ENCODE results near the gene DTNBP1.
A peak's percentile ranks its signal among the peaks of the same experiment; 100 is the strongest.

DTNBP1 gene

GRCh38 chr6:15616261-15616660 is 46.6 kb downstream of the DTNBP1 start:
- H3K27ac ChIP-seq (ENCODE audit: low read depth, low read length), result no peak overlapping the region
- no peak overlapping the region for H3K9ac ChIP-seq (ENCODE audit: low read length in 5 of 5)
- H3K4me3 ChIP-seq (ENCODE audit: low read depth in 1 of 5, low read length in 5 of 5), result no peak overlapping the region

GRCh38 chr6:15615802-15616201 is 47.0 kb downstream of the DTNBP1 start:
- Histone ChIP-seq H3K27ac (ENCODE audit: low read depth, low read length) (no peak overlapping the region), H3K4me3 (ENCODE audit: low read depth in 1 of 5, low read length in 5 of 5) (no peak overlapping the region), H3K9me3 (ENCODE audit: control insufficient read depth in 5 of 5, low read length in 5 of 5) (no peaks in the 10 kb centered on the region), H3K27me3 (ENCODE audit: control insufficient read depth in 5 of 5, insufficient read depth in 4 of 5, low read length in 5 of 5) (no peaks in the 10 kb centered on the region), H3K36me3 (ENCODE audit: control insufficient read depth in 5 of 5, insufficient read depth in 5 of 5, low read length in 5 of 5) (peaks cover 0 to 11% (median 4%) of the 10 kb centered on the region in 5 donors), H3K4me1 (ENCODE audit: control insufficient read depth in 5 of 5, insufficient read depth in 5 of 5, low read length in 5 of 5) (no peaks in the 10 kb centered on the region), H3K9ac (ENCODE audit: low read length in 5 of 5) (no peak overlapping the region)

More at GRCh38 chr6:15616261-15616660, 46.6 kb downstream of the DTNBP1 start:
- peaks cover 0 to 2% (median 0%) of the 10 kb centered on the region in 5 donors for H3K4me1 ChIP-seq (ENCODE audit: control insufficient read depth in 5 of 5, insufficient read depth in 5 of 5, low read length in 5 of 5)
- H3K27me3 ChIP-seq (ENCODE audit: control insufficient read depth in 5 of 5, insufficient read depth in 4 of 5, low read length in 5 of 5), result no peaks in the 10 kb centered on the region
- peaks cover 0 to 9% (median 4%) of the 10 kb centered on the region in 5 donors for H3K36me3 ChIP-seq (ENCODE audit: control insufficient read depth in 5 of 5, insufficient read depth in 5 of 5, low read length in 5 of 5)
- no peaks in the 10 kb centered on the region for H3K9me3 ChIP-seq (ENCODE audit: control insufficient read depth in 5 of 5, low read length in 5 of 5)

- Histone ChIP-seq H3K27me3 (ENCODE audit: control insufficient read depth in 5 of 5, insufficient read depth in 4 of 5, low read length in 5 of 5) (no peaks in the 10 kb centered on the region), H3K4me3 (ENCODE audit: low read depth in 1 of 5, low read length in 5 of 5) (no peak overlapping the region), H3K27ac (ENCODE audit: low read depth, low read length) (no peak overlapping the region), H3K4me1 (ENCODE audit: control insufficient read depth in 5 of 5, insufficient read depth in 5 of 5, low read length in 5 of 5) (no peaks in the 10 kb centered on the region), H3K9me3 (ENCODE audit: control insufficient read depth in 5 of 5, low read length in 5 of 5) (no peaks in the 10 kb centered on the region), H3K9ac (ENCODE audit: low read length in 5 of 5) (no peak overlapping the region), H3K36me3 (ENCODE audit: control insufficient read depth in 5 of 5, insufficient read depth in 5 of 5, low read length in 5 of 5) (peaks cover 0 to 19% (median 7%) of the 10 kb centered on the region in 5 donors)
These were observed 48.6 kb downstream of the DTNBP1 start for GRCh38 chr6:15614277-15614676.

GRCh38 chr6:15608396-15608795 is 54.4 kb downstream of the DTNBP1 start:
- no peaks in the 10 kb centered on the region for H3K9me3 ChIP-seq (ENCODE audit: control insufficient read depth in 5 of 5, low read length in 5 of 5)
- H3K4me1 ChIP-seq (ENCODE audit: control insufficient read depth in 5 of 5, insufficient read depth in 5 of 5, low read length in 5 of 5), result peaks cover 0 to 8% (median 0%) of the 10 kb centered on the region in 5 donors
- H3K27ac ChIP-seq (ENCODE audit: low read depth, low read length), result peak overlapping the region; percentile 32
- no peak overlapping the region for H3K4me3 ChIP-seq (ENCODE audit: low read depth in 1 of 5, low read length in 5 of 5)
- H3K9ac ChIP-seq (ENCODE audit: low read length in 5 of 5), result no peak overlapping the region
- no peaks in the 10 kb centered on the region for H3K27me3 ChIP-seq (ENCODE audit: control insufficient read depth in 5 of 5, insufficient read depth in 4 of 5, low read length in 5 of 5)
- peaks cover 0 to 10% (median 3%) of the 10 kb centered on the region in 5 donors for H3K36me3 ChIP-seq (ENCODE audit: control insufficient read depth in 5 of 5, insufficient read depth in 5 of 5, low read length in 5 of 5)

GRCh38 chr6:15607603-15608002 is 55.2 kb downstream of the DTNBP1 start:
- no peaks in the 10 kb centered on the region for H3K9me3 ChIP-seq (ENCODE audit: control insufficient read depth in 5 of 5, low read length in 5 of 5)
- H3K9ac ChIP-seq (ENCODE audit: low read length in 5 of 5), result no peak overlapping the region
- no peak overlapping the region for H3K27ac ChIP-seq (ENCODE audit: low read depth, low read length)
- no peaks in the 10 kb centered on the region for H3K27me3 ChIP-seq (ENCODE audit: control insufficient read depth in 5 of 5, insufficient read depth in 4 of 5, low read length in 5 of 5)
- H3K36me3 ChIP-seq (ENCODE audit: control insufficient read depth in 5 of 5, insufficient read depth in 5 of 5, low read length in 5 of 5), result peaks cover 0 to 10% (median 3%) of the 10 kb centered on the region in 5 donors
- peaks cover 0 to 8% (median 0%) of the 10 kb centered on the region in 5 donors for H3K4me1 ChIP-seq (ENCODE audit: control insufficient read depth in 5 of 5, insufficient read depth in 5 of 5, low read length in 5 of 5)
- no peak overlapping the region for H3K4me3 ChIP-seq (ENCODE audit: low read depth in 1 of 5, low read length in 5 of 5)

- Histone ChIP-seq H3K27ac (ENCODE audit: low read depth, low read length) (no peak overlapping the region), H3K4me3 (ENCODE audit: low read depth in 1 of 5, low read length in 5 of 5) (no peak overlapping the region), H3K9ac (ENCODE audit: low read length in 5 of 5) (no peak overlapping the region), H3K4me1 (ENCODE audit: control insufficient read depth in 5 of 5, insufficient read depth in 5 of 5, low read length in 5 of 5) (peaks cover 0 to 8% (median 0%) of the 10 kb centered on the region in 5 donors), H3K27me3 (ENCODE audit: control insufficient read depth in 5 of 5, insufficient read depth in 4 of 5, low read length in 5 of 5) (no peaks in the 10 kb centered on the region), H3K9me3 (ENCODE audit: control insufficient read depth in 5 of 5, low read length in 5 of 5) (no peaks in the 10 kb centered on the region), H3K36me3 (ENCODE audit: control insufficient read depth in 5 of 5, insufficient read depth in 5 of 5, low read length in 5 of 5) (peaks cover 0 to 10% (median 3%) of the 10 kb centered on the region in 5 donors)
These were observed 56.5 kb downstream of the DTNBP1 start for GRCh38 chr6:15606347-15606746.

- H3K27ac ChIP-seq (ENCODE audit: low read depth, low read length), result no peak overlapping the region
- H3K27me3 ChIP-seq (ENCODE audit: control insufficient read depth in 5 of 5, insufficient read depth in 4 of 5, low read length in 5 of 5), result no peaks in the 10 kb centered on the region
- no peaks in the 10 kb centered on the region for H3K9me3 ChIP-seq (ENCODE audit: control insufficient read depth in 5 of 5, low read length in 5 of 5)
- H3K4me3 ChIP-seq (ENCODE audit: low read depth in 1 of 5, low read length in 5 of 5), result no peak overlapping the region
- H3K36me3 ChIP-seq (ENCODE audit: control insufficient read depth in 5 of 5, insufficient read depth in 5 of 5, low read length in 5 of 5), result peaks cover 0 to 6% (median 3%) of the 10 kb centered on the region in 5 donors
- H3K9ac ChIP-seq (ENCODE audit: low read length in 5 of 5), result no peak overlapping the region
- peaks cover 0 to 8% (median 0%) of the 10 kb centered on the region in 5 donors for H3K4me1 ChIP-seq (ENCODE audit: control insufficient read depth in 5 of 5, insufficient read depth in 5 of 5, low read length in 5 of 5)
These were observed 58.0 kb downstream of the DTNBP1 start for GRCh38 chr6:15604843-15605242.

GRCh38 chr6:15602154-15602553 is 60.7 kb downstream of the DTNBP1 start:
- Histone ChIP-seq H3K9me3 (ENCODE audit: control insufficient read depth in 5 of 5, low read length in 5 of 5) (no peaks in the 10 kb centered on the region), H3K9ac (ENCODE audit: low read length in 5 of 5) (no peak overlapping the region), H3K36me3 (ENCODE audit: control insufficient read depth in 5 of 5, insufficient read depth in 5 of 5, low read length in 5 of 5) (peaks cover 0 to 4% (median 2%) of the 10 kb centered on the region in 5 donors), H3K27ac (ENCODE audit: low read depth, low read length) (no peak overlapping the region), H3K27me3 (ENCODE audit: control insufficient read depth in 5 of 5, insufficient read depth in 4 of 5, low read length in 5 of 5) (no peaks in the 10 kb centered on the region), H3K4me3 (ENCODE audit: low read depth in 1 of 5, low read length in 5 of 5) (no peak overlapping the region), H3K4me1 (ENCODE audit: control insufficient read depth in 5 of 5, insufficient read depth in 5 of 5, low read length in 5 of 5) (no peaks in the 10 kb centered on the region)

GRCh38 chr6:15598273-15598798 is 64.5 kb downstream of the DTNBP1 start:
- Histone ChIP-seq H3K36me3 (ENCODE audit: control insufficient read depth in 5 of 5, insufficient read depth in 5 of 5, low read length in 5 of 5) (peaks cover 0 to 4% (median 2%) of the 10 kb centered on the region in 5 donors), H3K27ac (ENCODE audit: low read depth, low read length) (no peak overlapping the region), H3K4me3 (ENCODE audit: low read depth in 1 of 5, low read length in 5 of 5) (no peak overlapping the region), H3K4me1 (ENCODE audit: control insufficient read depth in 5 of 5, insufficient read depth in 5 of 5, low read length in 5 of 5) (peaks cover 0 to 7% (median 0%) of the 10 kb centered on the region in 5 donors), H3K27me3 (ENCODE audit: control insufficient read depth in 5 of 5, insufficient read depth in 4 of 5, low read length in 5 of 5) (no peaks in the 10 kb centered on the region), H3K9ac (ENCODE audit: low read length in 5 of 5) (no peak overlapping the region), H3K9me3 (ENCODE audit: control insufficient read depth in 5 of 5, low read length in 5 of 5) (no peaks in the 10 kb centered on the region)

GRCh38 chr6:15596186-15596896 is 66.5 kb downstream of the DTNBP1 start:
- Histone ChIP-seq H3K27me3 (ENCODE audit: control insufficient read depth in 5 of 5, insufficient read depth in 4 of 5, low read length in 5 of 5) (no peaks in the 10 kb centered on the region), H3K4me1 (ENCODE audit: control insufficient read depth in 5 of 5, insufficient read depth in 5 of 5, low read length in 5 of 5) (peaks cover 0 to 7% (median 0%) of the 10 kb centered on the region in 5 donors), H3K4me3 (ENCODE audit: low read depth in 1 of 5, low read length in 5 of 5) (no peak overlapping the region), H3K27ac (ENCODE audit: low read depth, low read length) (no peak overlapping the region), H3K9me3 (ENCODE audit: control insufficient read depth in 5 of 5, low read length in 5 of 5) (no peaks in the 10 kb centered on the region), H3K9ac (ENCODE audit: low read length in 5 of 5) (no peak overlapping the region), H3K36me3 (ENCODE audit: control insufficient read depth in 5 of 5, insufficient read depth in 5 of 5, low read length in 5 of 5) (peaks cover 0 to 4% (median 2%) of the 10 kb centered on the region in 5 donors)
